ENCODE results near the gene COL15A1.

Gene COL15A1

GRCh38 chr9:98973171-98973570, 29.5 kb downstream of the COL15A1 start:
- DNase-seq (ENCODE audit: low spot score) = no peak

GRCh38 chr9:98973576-98973975, 29.9 kb downstream of the COL15A1 start:
- DNase-seq (ENCODE audit: low spot score) = no peak

- DNase-seq (ENCODE audit: low spot score) = no peak
Measured at GRCh38 chr9:98974106-98974505, 30.4 kb downstream of the COL15A1 start.

- DNase-seq (ENCODE audit: low spot score) = no peak
Measured at GRCh38 chr9:98974554-98974953, 30.8 kb downstream of the COL15A1 start.

GRCh38 chr9:98974994-98975712, 31.4 kb downstream of the COL15A1 start:
- DNase-seq (ENCODE audit: low spot score) = peak; percentile 82

GRCh38 chr9:98975838-98976237, 32.1 kb downstream of the COL15A1 start:
- DNase-seq (ENCODE audit: low spot score) = no peak

- no peak for DNase-seq (ENCODE audit: low spot score)
Measured at GRCh38 chr9:98977246-98977714, 33.6 kb downstream of the COL15A1 start.

- no peak for DNase-seq (ENCODE audit: low spot score)
Measured at GRCh38 chr9:98977813-98978212, 34.1 kb downstream of the COL15A1 start.

GRCh38 chr9:98978231-98978681, 34.5 kb downstream of the COL15A1 start:
- DNase-seq (ENCODE audit: low spot score) = no peak

- no peak for DNase-seq (ENCODE audit: low spot score)
Measured at GRCh38 chr9:98980291-98980690, 36.6 kb downstream of the COL15A1 start.

GRCh38 chr9:98983295-98984268, 39.9 kb downstream of the COL15A1 start:
- no peak for DNase-seq (ENCODE audit: low spot score)

- no peak for DNase-seq (ENCODE audit: low spot score)
Measured at GRCh38 chr9:98985596-98985995, 41.9 kb downstream of the COL15A1 start.

GRCh38 chr9:98986866-98987651, 43.4 kb downstream of the COL15A1 start:
- no peak for DNase-seq (ENCODE audit: low spot score)

GRCh38 chr9:98989036-98990000, 45.6 kb downstream of the COL15A1 start:
- DNase-seq (ENCODE audit: low spot score) = no peak

- no peak for DNase-seq (ENCODE audit: low spot score)
Measured at GRCh38 chr9:98990181-98990870, 46.6 kb downstream of the COL15A1 start.

GRCh38 chr9:98992107-98992884, 48.6 kb downstream of the COL15A1 start:
- DNase-seq (ENCODE audit: low spot score) = no peak

GRCh38 chr9:98992885-98993569, 49.3 kb downstream of the COL15A1 start:
- DNase-seq (ENCODE audit: low spot score) = no peak

- DNase-seq (ENCODE audit: low spot score) = peak; percentile 11
Measured at GRCh38 chr9:98993570-98993945, 49.9 kb downstream of the COL15A1 start.
